PFSK-1 (cell line): ENCODE results near the gene VASH1.

ENCODE experiments used
- REST ChIP-seq, 2 experiments: IDR thresholded peaks; 2 replicates each; pipeline versions ENCODE4 v1.6.1 to v1.8.0; 2011 to 2012; ENCODE audit warnings: low read depth in 2 of 2, low read length in 2 of 2, control low read depth in 1 of 2, inconsistent platforms in 1 of 2, mild to moderate bottlenecking in 1 of 2, moderate library complexity in 1 of 2; ENCODE audit not compliant: insufficient read depth in 1 of 2
- SIN3A ChIP-seq: IDR thresholded peaks from 2 replicates; pipeline ENCODE4 v1.6.1; 2012; ENCODE audit warnings: mild to moderate bottlenecking, low read length, moderate library complexity, borderline replicate concordance; ENCODE audit not compliant: insufficient read depth

- TF ChIP-seq REST (IDR thresholded peaks at IDR 0.05; ENCODE audit: insufficient read depth in 1 of 2, low read depth in 2 of 2, low read length in 2 of 2), result no peak
- TF ChIP-seq SIN3A, result no peak
Measured at GRCh38 chr14:76782885-76783566, 21.8 kb downstream of the VASH1 start.
